Smooth muscle cell (in vitro differentiated cells): ENCODE results near the gene PADI1. TPM values are rescaled to one million over a fixed set of nuclear protein-coding genes. Genes with fewer than 3 reads are reported as not detected.

Experiments
- DNase-seq: peaks from one replicate; lab custom pipeline; 2025; ENCODE audit not compliant: unreplicated experiment; lab: John Stamatoyannopoulos, UW
- H2AFZ ChIP-seq: fragments of 200-600 bp; sonication (generic); 2 replicates; pipeline ENCODE4 v1.6.0; 2016; ENCODE audit warnings: antibody characterized with exemption, low read depth, mild to moderate bottlenecking
- H3F3A ChIP-seq: fragments of 200-600 bp; sonication (generic); 2 replicates; pipeline ENCODE4 v1.6.0; 2017; ENCODE audit warnings: antibody characterized with exemption, low read depth
- H3K27ac ChIP-seq: fragments of 200-600 bp; sonication (generic); 2 replicates; pipeline ENCODE4 v1.5.1; 2016; ENCODE audit warnings: low read depth, mild to moderate bottlenecking
- H3K27me3 ChIP-seq: fragments of 200-600 bp; sonication (generic); 2 replicates; pipeline ENCODE4 v1.6.1; 2016; ENCODE audit warnings: low read depth, mild to moderate bottlenecking
- H3K36me3 ChIP-seq: fragments of 200-600 bp; sonication (generic); 2 replicates; pipeline ENCODE4 v1.5.1; 2016; ENCODE audit warnings: low read depth
- H3K4me1 ChIP-seq: fragments of 200-600 bp; sonication (generic); 2 replicates; pipeline ENCODE4 v1.5.1; 2016; ENCODE audit warnings: low read depth
- H3K4me2 ChIP-seq: fragments of 200-600 bp; sonication (generic); 2 replicates; pipeline ENCODE4 v1.6.0; 2016; ENCODE audit warnings: mild to moderate bottlenecking
- H3K4me3 ChIP-seq: fragments of 200-600 bp; sonication (generic); 2 replicates; pipeline ENCODE4 v1.5.1; 2016; ENCODE audit warnings: mild to moderate bottlenecking
- H3K79me2 ChIP-seq: fragments of 200-600 bp; sonication (generic); 2 replicates; pipeline ENCODE4 v1.6.0; 2016; ENCODE audit warnings: low read depth, mild to moderate bottlenecking
- H3K9ac ChIP-seq: fragments of 200-600 bp; sonication (generic); 2 replicates; pipeline ENCODE4 v1.6.0; 2016; ENCODE audit warnings: low read depth
- H3K9me3 ChIP-seq: fragments of 200-600 bp; sonication (generic); replicated peaks from 2 replicates; pipeline ENCODE4 v1.5.1; 2016; ENCODE audit warnings: low read depth
- H4K20me1 ChIP-seq: fragments of 200-600 bp; sonication (generic); 2 replicates; pipeline ENCODE4 v1.6.0; 2016; ENCODE audit warnings: low read depth
- CTCF ChIP-seq: fragments of 200-600 bp; sonication (generic); IDR thresholded peaks from 2 replicates; pipeline ENCODE4 v1.5.1; 2017; ENCODE audit warnings: borderline replicate concordance, mild to moderate bottlenecking, antibody characterized with exemption; ENCODE audit not compliant: insufficient read depth, poor library complexity, severe bottlenecking
- WGBS: methylation state at CpG from one replicate; pipeline ENCODE4 v1.1.7; 2016; ENCODE audit warnings: low lambda C conversion rate; 5-methylcytosine and 5-hydroxymethylcytosine counted together
- polyA plus RNA-seq: library from polyadenylated mRNA; unstranded; fragments of >200 nt; fragmentation: Nextera tagmentation; extraction: Ambion mirVana; gene quantifications from 2 replicates; pipeline ENCODE4 v1.2.1, GENCODE V29; 2016
- total RNA-seq: library from RNA; depleted of rRNA; stranded (reverse); fragments of >200 nt; gene quantifications from 2 replicates; pipeline ENCODE4 v1.2.3, GENCODE V29; 2014

PADI1 gene
- total and polyA plus RNA-seq, 2 experiments from 2014 or later, result 1.7 TPM; not detected in 1

DNA sequence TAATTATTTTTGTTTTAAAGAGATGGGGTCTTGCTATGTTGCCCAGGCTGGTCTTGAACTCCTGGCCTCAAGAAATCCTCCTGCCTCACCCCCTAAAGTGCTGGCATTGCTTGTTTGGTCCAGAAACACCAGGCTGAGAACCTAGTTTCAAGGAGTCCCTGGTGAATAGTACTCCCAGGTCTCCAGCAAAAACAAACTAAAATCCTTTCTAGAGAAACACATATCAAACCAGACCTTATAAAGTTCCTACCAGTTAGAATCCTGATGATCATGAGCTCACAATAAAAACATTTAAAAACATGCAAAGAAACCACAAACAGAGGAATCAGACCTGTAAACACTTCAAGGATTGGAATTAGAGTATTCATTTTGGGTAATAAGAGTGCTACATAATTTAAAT is 34.4 kb upstream of the PADI1 start:
- no peaks in the 10 kb centered on the region for H3K79me2 ChIP-seq
- H3K9ac ChIP-seq, result no peak overlapping the region
- no peaks in the 10 kb centered on the region for H3K4me1 ChIP-seq
- H3K27me3 ChIP-seq, result no peaks in the 10 kb centered on the region
- H3K4me2 ChIP-seq, result no peak overlapping the region
- no peaks in the 10 kb centered on the region for H3K36me3 ChIP-seq
- no peaks in the 10 kb centered on the region for H3K9me3 ChIP-seq
- H3K4me3 ChIP-seq, result no peak overlapping the region
- H4K20me1 ChIP-seq, result no peaks in the 10 kb centered on the region
- no peak overlapping the region for H3K27ac ChIP-seq
- no peak overlapping the region for H2AFZ ChIP-seq
- H3F3A ChIP-seq, result no peaks in the 10 kb centered on the region
- DNase-seq, result no peak
- no peak for TF ChIP-seq CTCF

GRCh38 chr1:17173217-17173616 is 31.7 kb upstream of the PADI1 start:
- no peak overlapping the region for H3K27ac ChIP-seq
- TF ChIP-seq CTCF, result no peak
- H3K4me2 ChIP-seq, result no peak overlapping the region
- H3K27me3 ChIP-seq, result no peaks in the 10 kb centered on the region
- H3F3A ChIP-seq, result no peaks in the 10 kb centered on the region
- no peak for DNase-seq
- no peaks in the 10 kb centered on the region for H3K79me2 ChIP-seq
- no peaks in the 10 kb centered on the region for H3K9me3 ChIP-seq
- no peaks in the 10 kb centered on the region for H3K36me3 ChIP-seq
- H3K9ac ChIP-seq, result no peak overlapping the region
- H3K4me3 ChIP-seq, result no peak overlapping the region
- H3K4me1 ChIP-seq, result no peaks in the 10 kb centered on the region
- no peaks in the 10 kb centered on the region for H4K20me1 ChIP-seq
- no peak overlapping the region for H2AFZ ChIP-seq
- WGBS, result 86% methylated on average over 3 of the region's 3 CpGs

DNA sequence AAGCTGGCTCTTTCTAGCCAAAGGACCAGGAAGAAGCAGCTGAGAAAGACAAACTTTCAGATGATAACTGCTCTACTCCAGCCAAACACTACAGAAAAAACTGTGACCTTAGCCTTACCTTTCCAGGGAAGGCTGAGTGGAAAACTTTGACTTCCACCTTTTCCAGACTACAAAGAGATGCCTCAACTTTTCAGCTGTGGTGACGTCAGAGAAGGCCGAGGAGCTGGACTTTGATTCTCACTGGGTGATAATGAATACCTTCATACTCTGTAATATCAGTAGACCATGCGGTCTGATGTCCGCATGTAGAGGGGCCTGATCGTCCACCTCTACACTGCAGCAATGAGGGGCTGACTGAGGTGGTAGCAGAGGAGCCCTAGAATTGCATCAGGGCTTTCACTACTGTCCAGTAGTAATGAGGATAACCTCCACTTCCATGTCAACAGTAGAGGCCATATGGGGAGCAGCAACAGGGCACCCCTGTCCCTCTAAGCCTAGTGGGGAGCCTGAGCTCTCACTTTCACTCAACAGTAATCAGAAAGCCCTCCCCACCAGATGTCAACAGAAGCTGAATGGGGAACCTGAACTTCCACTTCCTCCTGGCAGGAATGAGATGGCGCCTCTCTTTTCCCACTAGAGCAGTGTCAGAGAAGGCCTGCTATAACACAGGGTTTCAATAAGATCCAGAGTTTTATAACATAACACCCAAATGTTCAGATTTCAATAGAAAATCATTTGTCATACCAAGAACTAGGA is 28.4 kb upstream of the PADI1 start:
- Histone ChIP-seq H3F3A (no peaks in the 10 kb centered on the region), H3K79me2 (no peaks in the 10 kb centered on the region), H3K27ac (no peak overlapping the region), H3K27me3 (no peaks in the 10 kb centered on the region), H4K20me1 (no peaks in the 10 kb centered on the region), H2AFZ (no peak overlapping the region), H3K36me3 (no peaks in the 10 kb centered on the region), H3K4me2 (no peak overlapping the region), H3K4me3 (no peak overlapping the region), H3K9ac (no peak overlapping the region), H3K4me1 (no peaks in the 10 kb centered on the region), H3K9me3 (no peaks in the 10 kb centered on the region)
- no peak for TF ChIP-seq CTCF
- WGBS, result 93% methylated on average over 6 of the region's 6 CpGs
- no peak for DNase-seq

GRCh38 chr1:17177651-17178050 is 27.3 kb upstream of the PADI1 start:
- H3K36me3 ChIP-seq, result no peaks in the 10 kb centered on the region
- H3K4me2 ChIP-seq, result no peak overlapping the region
- H3K4me3 ChIP-seq, result no peak overlapping the region
- WGBS, result 89% methylated on average over 1 of the region's 1 CpG
- no peaks in the 10 kb centered on the region for H3K27me3 ChIP-seq
- no peaks in the 10 kb centered on the region for H4K20me1 ChIP-seq
- H3K9ac ChIP-seq, result no peak overlapping the region
- H3F3A ChIP-seq, result no peaks in the 10 kb centered on the region
- H3K9me3 ChIP-seq, result no peaks in the 10 kb centered on the region
- H2AFZ ChIP-seq, result no peak overlapping the region
- no peaks in the 10 kb centered on the region for H3K4me1 ChIP-seq
- H3K79me2 ChIP-seq, result no peaks in the 10 kb centered on the region
- no peak for TF ChIP-seq CTCF
- no peak for DNase-seq
- no peak overlapping the region for H3K27ac ChIP-seq
